Fibroblast of pulmonary artery (primary cell): Measurements from ENCODE around the gene PTCH2.

Experiments used
- DNase-seq: peaks from one replicate; pipeline ENCODE4 v3.0.0-alpha.2; 2010; ENCODE audit warnings: low read depth
- H3K4me3 ChIP-seq: replicated peaks from 2 replicates; pipeline ENCODE4 v1.5.1; 2011; ENCODE audit warnings: low read depth, mild to moderate bottlenecking, control low read depth, low read length, moderate library complexity
- CTCF ChIP-seq: IDR thresholded peaks from 2 replicates; pipeline ENCODE4 v1.5.1; 2011; ENCODE audit warnings: mild to moderate bottlenecking, control low read depth, low read length, inconsistent platforms; ENCODE audit errors: missing control alignments

PTCH2 gene

GRCh38 chr1:44822981-44823451, 20.0 kb downstream of the PTCH2 start:
- no peak overlapping the region for H3K4me3 ChIP-seq
- DNase-seq = no peak
- TF ChIP-seq CTCF = no peak

GRCh38 chr1:44822131-44822701, 20.8 kb downstream of the PTCH2 start:
- TF ChIP-seq CTCF = no peak
- no peak for DNase-seq
- no peak overlapping the region for H3K4me3 ChIP-seq

- H3K4me3 ChIP-seq = no peak overlapping the region
- TF ChIP-seq CTCF = no peak
- no peak for DNase-seq
Observed at GRCh38 chr1:44821240-44821715, 21.8 kb downstream of the PTCH2 start.

- TF ChIP-seq CTCF = no peak
- DNase-seq = no peak
- H3K4me3 ChIP-seq = peak overlapping the region; percentile 57
Observed at GRCh38 chr1:44820328-44821239, 22.5 kb downstream of the PTCH2 start.

- H3K4me3 ChIP-seq = peak overlapping the region; percentile 57
- peak; percentile 94 for DNase-seq
- no peak for TF ChIP-seq CTCF
Observed at GRCh38 chr1:44819608-44820327, 23.3 kb downstream of the PTCH2 start.

- no peak for DNase-seq
- no peak for TF ChIP-seq CTCF
- peak overlapping the region; percentile 44 for H3K4me3 ChIP-seq
Observed at GRCh38 chr1:44819196-44819607, 23.9 kb downstream of the PTCH2 start.
